ENCODE results near the gene FAM53B.

The FAM53B gene

DNA sequence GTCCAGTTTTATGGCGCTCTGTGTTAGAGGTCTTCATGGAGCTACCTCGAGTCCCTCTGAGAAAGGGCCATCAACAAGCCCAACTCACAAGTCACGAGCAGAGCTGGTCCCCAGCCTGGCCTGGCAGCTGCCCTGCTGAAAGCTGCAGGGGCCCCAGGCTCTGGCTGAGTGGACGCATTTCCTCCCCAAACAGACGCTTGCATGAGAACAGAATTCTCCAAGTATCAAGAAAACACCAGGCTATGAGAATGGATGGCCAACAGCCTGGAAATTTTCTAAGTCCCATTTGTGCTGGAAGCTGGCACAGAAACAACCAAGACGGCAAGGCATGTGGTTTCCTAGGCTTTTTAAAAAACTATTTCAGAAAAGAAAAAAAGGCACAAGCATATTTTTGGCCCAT, 114.8 kb downstream of the FAM53B start:
- DNase-seq (ENCODE audit: low spot score): no peak

- no peak for DNase-seq (ENCODE audit: low spot score)
Observed at GRCh38 chr10:124628676-124629021, 115.5 kb downstream of the FAM53B start.

DNA sequence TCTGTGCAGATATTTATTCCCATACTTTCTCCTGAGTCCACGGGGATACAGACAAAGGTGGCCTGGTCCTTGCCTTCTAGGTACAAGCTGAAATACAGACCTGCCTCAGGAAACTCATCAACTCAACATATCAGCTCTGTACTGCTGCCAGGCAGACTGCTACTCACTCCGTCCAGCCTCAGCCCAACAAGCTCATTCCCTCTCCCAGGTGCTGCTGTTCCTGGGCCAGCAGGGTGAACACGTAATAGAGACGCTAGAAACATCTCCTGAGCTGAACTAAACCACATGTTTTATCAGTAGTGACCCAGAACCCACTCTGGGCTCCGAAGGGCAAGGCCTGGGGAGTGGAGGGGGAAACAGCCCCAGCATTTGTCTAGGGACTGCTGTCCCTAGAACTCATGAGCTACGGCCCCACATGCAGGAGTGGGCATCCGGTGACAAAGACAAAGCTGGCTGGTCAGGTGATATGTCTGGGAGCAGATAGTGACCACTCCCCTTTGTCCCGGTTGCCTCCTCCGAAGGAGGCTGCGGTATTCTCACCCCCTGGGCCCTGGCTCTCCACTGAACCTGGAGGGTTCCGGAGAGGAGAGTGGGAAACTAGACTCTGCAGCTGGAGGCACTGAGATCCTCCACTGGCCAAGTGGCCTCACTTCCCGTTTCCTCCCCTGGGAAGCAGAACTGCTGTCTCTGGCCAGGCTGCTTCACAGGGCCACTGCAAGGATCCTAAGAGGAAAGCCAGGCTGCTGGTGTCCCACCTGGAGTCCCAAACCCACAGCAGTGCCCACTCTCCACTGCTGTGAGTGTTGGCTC, 116.1 kb downstream of the FAM53B start:
- DNase-seq (ENCODE audit: low spot score): no peak

GRCh38 chr10:124626759-124627380, 117.3 kb downstream of the FAM53B start:
- peak; percentile 44 for DNase-seq (ENCODE audit: low spot score)

- no peak for DNase-seq (ENCODE audit: low spot score)
Observed at GRCh38 chr10:124625831-124626238, 118.3 kb downstream of the FAM53B start.

GRCh38 chr10:124624895-124625294, 119.3 kb downstream of the FAM53B start:
- DNase-seq (ENCODE audit: low spot score): no peak

- no peak for DNase-seq (ENCODE audit: low spot score)
Observed at GRCh38 chr10:124624466-124624865, 119.7 kb downstream of the FAM53B start.

GRCh38 chr10:124624006-124624405, 120.2 kb downstream of the FAM53B start:
- no peak for DNase-seq (ENCODE audit: low spot score)

DNA sequence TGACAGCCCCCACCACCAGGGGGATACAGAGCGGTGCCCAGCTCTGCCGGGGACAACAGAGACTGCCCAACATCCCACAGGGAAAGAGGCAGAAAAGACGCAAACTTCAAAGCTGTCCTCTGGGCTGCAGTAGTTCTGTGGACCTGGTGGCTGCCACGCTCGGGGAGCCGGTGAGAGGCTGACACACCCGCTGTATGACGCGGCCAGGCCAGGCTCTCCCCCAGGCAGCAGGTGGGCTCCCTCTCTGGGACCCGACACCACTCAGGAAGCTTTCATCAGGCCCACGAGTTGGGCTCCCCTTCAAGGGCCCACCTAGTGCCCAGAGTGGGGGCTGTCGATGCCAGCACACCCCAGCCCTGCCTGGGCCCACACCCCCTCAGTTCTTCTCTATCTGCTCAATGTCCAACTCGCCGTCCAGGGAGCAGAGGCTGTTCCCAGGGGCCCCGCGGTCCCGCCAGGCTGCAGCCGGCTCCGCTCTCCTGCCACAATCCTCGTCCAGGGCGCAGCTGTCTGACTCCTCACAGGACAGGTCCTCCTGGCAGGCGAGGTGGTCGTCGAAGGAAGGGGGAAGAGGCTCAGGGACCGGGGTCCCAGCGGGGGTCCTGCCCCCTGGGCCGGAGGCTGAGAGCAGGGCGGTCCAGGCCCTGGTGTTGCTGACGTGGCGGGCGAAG, 121.2 kb downstream of the FAM53B start:
- no peak for DNase-seq (ENCODE audit: low spot score)

DNA sequence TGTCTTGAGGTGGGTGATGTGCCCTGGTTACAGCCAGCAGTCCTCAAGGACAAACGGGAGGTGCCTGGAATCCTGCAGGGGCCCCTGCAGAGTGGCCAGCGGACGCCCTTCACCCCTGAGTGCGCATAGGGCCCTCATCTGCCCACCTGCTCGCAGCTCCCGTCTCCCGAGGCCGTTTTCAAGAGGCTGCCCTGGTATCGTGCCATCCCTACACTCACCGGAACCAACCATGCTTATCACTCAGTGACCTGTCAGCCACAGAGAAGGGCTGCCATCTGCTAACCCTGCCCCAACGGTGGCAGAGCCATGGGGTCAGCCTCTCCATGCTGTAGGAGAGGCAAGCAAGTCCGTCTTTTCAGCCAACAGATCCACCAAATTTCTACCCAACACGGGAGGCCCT, 122.0 kb downstream of the FAM53B start:
- DNase-seq (ENCODE audit: low spot score): no peak

DNA sequence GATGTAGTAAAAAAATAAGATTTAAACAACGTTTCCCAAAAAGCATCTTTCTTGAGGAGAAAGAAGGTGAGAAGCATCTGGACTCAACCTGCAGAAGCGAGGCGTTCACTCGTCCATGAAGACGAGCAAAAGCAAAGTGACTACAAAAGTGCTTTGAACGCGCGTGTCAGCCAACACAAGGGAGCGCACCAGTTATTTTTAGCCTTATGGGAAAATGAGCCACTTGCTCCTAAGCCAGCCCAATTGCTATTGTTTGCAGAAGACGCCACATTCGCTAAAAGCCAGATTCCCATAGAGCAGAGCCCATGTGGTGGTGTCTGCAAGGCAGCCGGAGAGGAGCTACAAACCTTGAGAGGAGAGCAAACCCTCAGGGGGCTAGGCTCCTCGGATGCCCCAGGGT, 122.5 kb downstream of the FAM53B start:
- DNase-seq (ENCODE audit: low spot score): no peak

DNA sequence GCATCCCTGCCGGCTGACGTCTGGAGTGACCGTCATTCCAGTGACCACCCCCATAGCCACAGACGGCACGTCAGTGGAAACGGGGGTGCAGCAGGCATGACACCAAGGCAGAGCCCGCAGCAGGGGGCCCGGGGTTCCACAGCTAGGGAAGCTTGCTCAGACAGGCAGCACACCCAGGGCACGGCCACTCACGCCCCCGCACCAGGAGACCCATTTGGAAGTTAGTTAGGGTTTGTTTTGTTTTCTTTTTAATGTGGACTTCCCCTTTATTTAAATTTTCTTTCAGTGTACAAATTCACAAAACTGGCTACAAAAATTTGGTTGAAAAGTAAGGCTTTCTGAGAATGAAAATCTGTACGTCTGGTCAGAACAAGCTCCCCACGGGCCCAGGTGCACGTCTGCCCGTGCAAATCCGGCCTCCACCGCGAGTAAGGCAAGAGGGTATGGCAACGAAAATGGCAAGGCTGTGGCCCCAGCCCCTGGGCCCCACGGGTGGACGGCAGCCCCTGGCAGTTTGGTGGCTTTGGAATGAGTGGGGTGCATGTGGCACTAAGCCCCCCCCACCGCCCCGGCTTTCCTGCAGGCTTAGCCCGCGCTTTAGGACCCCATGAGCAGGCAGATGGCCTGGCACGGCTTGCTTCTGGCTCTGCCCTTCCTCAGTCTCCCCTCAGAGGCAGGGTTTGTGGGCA, 124.2 kb downstream of the FAM53B start:
- no peak for DNase-seq (ENCODE audit: low spot score)

DNA sequence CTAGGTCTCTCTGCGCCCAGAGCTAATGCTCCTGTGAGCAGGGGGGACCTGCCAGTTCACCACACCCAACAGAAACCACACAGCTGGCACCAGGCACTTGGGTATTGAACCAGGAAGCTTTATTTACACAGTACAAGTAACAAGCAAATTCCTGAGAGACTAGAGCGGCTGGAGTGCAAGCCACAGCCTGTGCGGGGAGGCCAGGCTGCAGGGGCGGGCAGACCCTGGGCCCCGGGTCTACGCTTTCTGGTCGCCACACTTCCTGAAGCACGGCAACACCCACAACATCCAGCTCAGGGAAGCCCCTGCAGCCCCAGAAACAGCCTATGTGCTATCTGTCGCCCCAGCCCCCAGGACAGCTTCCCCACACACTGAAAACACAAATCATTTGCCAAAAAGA, 125.0 kb downstream of the FAM53B start:
- no peak for DNase-seq (ENCODE audit: low spot score)

DNA sequence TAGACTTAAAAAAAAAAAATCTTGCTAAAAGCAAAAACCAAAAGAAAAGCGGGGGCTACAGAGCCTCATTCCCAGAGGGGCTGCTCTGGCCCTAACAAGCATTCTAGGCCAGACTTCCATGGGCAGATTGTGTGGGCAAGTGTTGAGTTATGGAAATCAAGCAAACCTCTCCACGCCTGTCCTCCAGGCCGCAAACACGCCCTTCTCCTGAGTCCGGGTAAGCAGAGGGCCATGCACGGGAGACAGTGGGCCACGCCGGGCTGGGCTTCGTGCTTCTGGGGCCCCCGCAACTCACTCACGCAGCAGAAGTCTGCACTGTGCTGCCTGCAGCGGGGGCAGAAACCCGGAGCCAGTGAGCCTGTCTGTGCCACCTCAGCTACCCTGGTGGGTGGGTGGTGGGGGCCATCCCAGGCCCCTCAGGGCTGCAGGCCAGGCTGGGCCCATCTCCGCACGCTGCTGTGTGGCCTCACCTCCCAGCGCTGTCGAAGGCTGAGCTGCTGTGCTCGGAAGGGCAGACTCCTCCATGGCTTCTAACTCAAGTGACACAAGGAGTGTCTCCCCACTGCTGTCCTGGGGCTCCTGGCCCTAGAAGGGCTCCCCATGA, 125.6 kb downstream of the FAM53B start:
- DNase-seq (ENCODE audit: low spot score): no peak

DNA sequence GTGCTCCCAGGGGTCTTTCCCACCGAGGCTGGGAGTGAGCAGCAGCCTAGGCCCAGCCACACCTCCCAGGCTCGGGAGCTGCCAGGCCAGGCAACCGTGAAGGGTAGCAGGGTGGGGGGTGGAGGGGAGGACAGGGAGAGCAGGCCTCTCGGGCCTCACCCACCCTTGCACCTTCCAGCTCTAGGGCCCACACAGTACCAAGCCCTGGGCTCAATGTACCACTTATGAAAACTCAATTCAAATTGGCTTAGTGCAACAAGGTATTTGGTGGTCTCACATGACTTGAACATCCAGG, 127.4 kb downstream of the FAM53B start:
- DNase-seq (ENCODE audit: low spot score): no peak

GRCh38 chr10:124616040-124616835, 127.9 kb downstream of the FAM53B start:
- no peak for DNase-seq (ENCODE audit: low spot score)

DNA sequence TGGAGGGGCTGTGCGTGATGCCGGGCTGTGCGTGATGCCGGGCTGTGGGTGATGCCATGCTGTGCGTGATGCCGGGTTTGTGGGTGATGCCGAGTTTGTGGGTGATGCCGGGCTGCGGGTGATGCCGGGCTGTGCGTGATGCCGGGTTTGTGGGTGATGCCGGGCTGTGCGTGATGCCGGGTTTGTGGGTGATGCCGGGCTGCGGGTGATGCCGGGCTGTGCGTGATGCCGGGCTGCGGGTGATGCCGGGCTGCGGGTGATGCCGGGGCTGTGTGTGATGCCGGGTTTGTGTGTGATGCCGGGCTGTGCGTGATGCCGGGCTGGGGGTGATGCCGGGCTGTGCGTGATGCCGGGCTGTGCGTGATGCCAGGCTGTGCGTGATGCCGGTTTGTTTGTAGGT, 128.9 kb downstream of the FAM53B start:
- DNase-seq (ENCODE audit: low spot score): no peak

- DNase-seq (ENCODE audit: low spot score): no peak
Observed at GRCh38 chr10:124614003-124614659, 130.0 kb downstream of the FAM53B start.

GRCh38 chr10:124612611-124613498, 131.3 kb downstream of the FAM53B start:
- DNase-seq (ENCODE audit: low spot score): no peak

- DNase-seq (ENCODE audit: low spot score): no peak
Observed at GRCh38 chr10:124611738-124612137, 132.4 kb downstream of the FAM53B start.

Data from hematopoietic multipotent progenitor cell treated with erythropoietin and hydrocortisone succinate and interleukin-3 and kit ligand, for 15 days (in vitro differentiated cells).